Ammon's horn (tissue), 1 donor: ENCODE data around the gene TXNIP.

Experiments used
- DNase-seq: peaks from one replicate; pipeline ENCODE4 v3.0.0-alpha.2; 2016; ENCODE audit warnings: low spot score

TXNIP gene

GRCh38 chr1:145985502-145986439 is 10.6 kb downstream of the TXNIP start:
- no peak for DNase-seq

GRCh38 chr1:145985129-145985501 is 11.3 kb downstream of the TXNIP start:
- DNase-seq: no peak

- DNase-seq: no peak
Measured at GRCh38 chr1:145983960-145984830, 12.2 kb downstream of the TXNIP start.

- no peak for DNase-seq
Measured at GRCh38 chr1:145983206-145983675, 13.1 kb downstream of the TXNIP start.

GRCh38 chr1:145982010-145982723 is 14.2 kb downstream of the TXNIP start:
- no peak for DNase-seq

GRCh38 chr1:145980457-145980994 is 15.9 kb downstream of the TXNIP start:
- no peak for DNase-seq

- DNase-seq: no peak
Measured at GRCh38 chr1:145979746-145980456, 16.5 kb downstream of the TXNIP start.

- peak; percentile 97 for DNase-seq
Measured at GRCh38 chr1:145978854-145979745, 17.3 kb downstream of the TXNIP start.

GRCh38 chr1:145978471-145978853 is 17.9 kb downstream of the TXNIP start:
- DNase-seq: no peak

- peak; percentile 95 for DNase-seq
Measured at GRCh38 chr1:145977486-145978470, 18.6 kb downstream of the TXNIP start.

GRCh38 chr1:145977016-145977415 is 19.4 kb downstream of the TXNIP start:
- no peak for DNase-seq

GRCh38 chr1:145975216-145975615 is 21.2 kb downstream of the TXNIP start:
- no peak for DNase-seq

GRCh38 chr1:145974721-145975120 is 21.7 kb downstream of the TXNIP start:
- no peak for DNase-seq

- no peak for DNase-seq
Measured at GRCh38 chr1:145972580-145972979, 23.8 kb downstream of the TXNIP start.

GRCh38 chr1:145967288-145967687 is 29.1 kb downstream of the TXNIP start:
- DNase-seq: no peak

GRCh38 chr1:145965119-145965744 is 31.1 kb downstream of the TXNIP start:
- DNase-seq: no peak

- DNase-seq: peak; percentile 98
Measured at GRCh38 chr1:145964328-145965118, 31.9 kb downstream of the TXNIP start, which contains the start of the genes ANKRD34A and POLR3GL. ANKRD34A (minus strand) TSS chr1:145964575; CDS start chr1:145961759, 2,816 bp downstream. POLR3GL (plus strand) TSS chr1:145964690; CDS start chr1:145974866, 10,176 bp downstream.
